Measurements from ENCODE around the gene FTO. TPM values are rescaled to one million over a fixed set of nuclear protein-coding genes. Genes with fewer than 3 reads are reported as not detected.

Gene FTO
- total RNA-seq, 2 experiments from 2014 or later: 48.6 to 53.2 TPM

GRCh38 chr16:53766304-53767016 lies 62.5 kb downstream of the FTO start:
- intact Hi-C loops (cut with micrococcal nuclease): no loop called here
- ATAC-seq (no peak), DNase-seq (no peak)
- no peaks in the 10 kb centered on the region for H3K27me3 Mint-ChIP-seq
- no peak overlapping the region for H3K27ac Mint-ChIP-seq
- ChIA-PET CTCF (interaction anchor here (1.2 kb wide), 1 partner anchor 23 kb away, joined by 3 read pairs; no protein-coding TSS in a partner anchor), POLR2A (no interaction called here)
- no peaks in the 10 kb centered on the region for H3K36me3 Mint-ChIP-seq (ENCODE audit: low read depth)
- no peaks in the 10 kb centered on the region for H3K9me3 Mint-ChIP-seq
- H3K4me3 Mint-ChIP-seq: no peak overlapping the region
- no peak for TF ChIP-seq CTCF (IDR thresholded peaks at IDR 0.05)
- peaks cover 32% of the 10 kb centered on the region for H3K4me1 Mint-ChIP-seq (ENCODE audit: low read depth)

GRCh38 chr16:53768167-53768566 lies 64.2 kb downstream of the FTO start:
- Mint-ChIP-seq H3K9me3 (no peaks in the 10 kb centered on the region), H3K27ac (no peak overlapping the region), H3K4me1 (ENCODE audit: low read depth) (peaks cover 27% of the 10 kb centered on the region), H3K36me3 (ENCODE audit: low read depth) (no peaks in the 10 kb centered on the region), H3K27me3 (no peaks in the 10 kb centered on the region), H3K4me3 (no peak overlapping the region)
- ChIA-PET POLR2A (no interaction called here), CTCF (interaction anchor here (1.9 kb wide), 1 partner anchor 25 kb away, joined by 10 read pairs; no protein-coding TSS in a partner anchor)
- intact Hi-C loops (cut with micrococcal nuclease): no loop called here
- DNase-seq (no peak), ATAC-seq (no peak)
- TF ChIP-seq CTCF (IDR thresholded peaks at IDR 0.05): no peak

GRCh38 chr16:53768593-53768992 lies 64.6 kb downstream of the FTO start:
- ChIA-PET CTCF (interaction anchor here (1.2 to 1.9 kb wide), 2 partner anchors 12 to 25 kb away, joined by 3 to 10 read pairs; no protein-coding TSS in a partner anchor), POLR2A (no interaction called here)
- no peak overlapping the region for H3K4me3 Mint-ChIP-seq
- TF ChIP-seq CTCF (IDR thresholded peaks at IDR 0.05): no peak
- H3K27me3 Mint-ChIP-seq: no peaks in the 10 kb centered on the region
- peak; percentile 15 for DNase-seq
- peaks cover 24% of the 10 kb centered on the region for H3K4me1 Mint-ChIP-seq (ENCODE audit: low read depth)
- no peak overlapping the region for H3K27ac Mint-ChIP-seq
- no peaks in the 10 kb centered on the region for H3K36me3 Mint-ChIP-seq (ENCODE audit: low read depth)
- ATAC-seq: peak; percentile 80
- H3K9me3 Mint-ChIP-seq: no peaks in the 10 kb centered on the region
- intact Hi-C loops (cut with micrococcal nuclease): no loop called here

- ATAC-seq (no peak), DNase-seq (no peak)
- intact Hi-C loops (cut with micrococcal nuclease): no loop called here
- ChIA-PET CTCF (interaction anchor here (1.2 to 1.9 kb wide), 2 partner anchors 13 to 26 kb away, joined by 3 to 10 read pairs; no protein-coding TSS in a partner anchor), POLR2A (no interaction called here)
- TF ChIP-seq CTCF (IDR thresholded peaks at IDR 0.05): no peak
- H3K27me3 Mint-ChIP-seq: no peaks in the 10 kb centered on the region
- peaks cover 20% of the 10 kb centered on the region for H3K4me1 Mint-ChIP-seq (ENCODE audit: low read depth)
- H3K36me3 Mint-ChIP-seq (ENCODE audit: low read depth): no peaks in the 10 kb centered on the region
- no peak overlapping the region for H3K4me3 Mint-ChIP-seq
- no peak overlapping the region for H3K27ac Mint-ChIP-seq
- no peaks in the 10 kb centered on the region for H3K9me3 Mint-ChIP-seq
Measured at GRCh38 chr16:53769185-53769584, 65.2 kb downstream of the FTO start.

GRCh38 chr16:53769787-53770186 lies 65.8 kb downstream of the FTO start:
- Mint-ChIP-seq H3K36me3 (ENCODE audit: low read depth) (no peaks in the 10 kb centered on the region), H3K27ac (no peak overlapping the region)
- intact Hi-C loops (cut with micrococcal nuclease): no loop called here

More at GRCh38 chr16:53769787-53770186, 65.8 kb downstream of the FTO start:
- CTCF ChIA-PET: interaction anchor here (1.2 kb wide), 1 partner anchor 13 kb away, joined by 3 read pairs; no protein-coding TSS in a partner anchor
- POLR2A ChIA-PET: no interaction called here
- Mint-ChIP-seq H3K4me3 (no peak overlapping the region), H3K9me3 (no peaks in the 10 kb centered on the region), H3K4me1 (ENCODE audit: low read depth) (peaks cover 22% of the 10 kb centered on the region), H3K27me3 (no peaks in the 10 kb centered on the region)
- DNase-seq (no peak), ATAC-seq (no peak)
- TF ChIP-seq CTCF (IDR thresholded peaks at IDR 0.05): no peak

Data from activated CD8-positive, alpha-beta T cell treated with anti-CD3 and anti-CD28 coated beads for 36 hours (primary cell).